Choroid plexus epithelial cell (primary cell): Measurements from ENCODE around the gene ARHGAP26.

Source experiments
- DNase-seq: peaks from one replicate; pipeline ENCODE4 v3.0.0-alpha.2; 2010; ENCODE audit warnings: low read depth
- H3K4me3 ChIP-seq: 2 replicates; pipeline ENCODE4 v1.5.1; 2011; ENCODE audit warnings: low read depth, mild to moderate bottlenecking, control low read depth, low read length, moderate library complexity
- CTCF ChIP-seq: conservative IDR thresholded peaks from 2 replicates; pipeline ENCODE4 v1.5.1; 2011; ENCODE audit warnings: low read depth, mild to moderate bottlenecking, control low read depth, inconsistent platforms, low read length, moderate library complexity

The ARHGAP26 gene

GRCh38 chr5:143231973-143232812, 462.0 kb downstream of the ARHGAP26 start:
- no peak overlapping the region for H3K4me3 ChIP-seq
- TF ChIP-seq CTCF: no peak
- no peak for DNase-seq

GRCh38 chr5:143233031-143233430, 462.9 kb downstream of the ARHGAP26 start:
- TF ChIP-seq CTCF: no peak
- no peak overlapping the region for H3K4me3 ChIP-seq
- DNase-seq: peak; percentile 41

- TF ChIP-seq CTCF: no peak
- no peak for DNase-seq
- no peak overlapping the region for H3K4me3 ChIP-seq
Measured at GRCh38 chr5:143234162-143234842, 464.1 kb downstream of the ARHGAP26 start.

GRCh38 chr5:143235423-143235822, 465.2 kb downstream of the ARHGAP26 start:
- H3K4me3 ChIP-seq: no peak overlapping the region
- peak; percentile 33 for DNase-seq
- TF ChIP-seq CTCF: no peak

- no peak for DNase-seq
- TF ChIP-seq CTCF: no peak
- H3K4me3 ChIP-seq: no peak overlapping the region
Measured at GRCh38 chr5:143236682-143237081, 466.5 kb downstream of the ARHGAP26 start.

GRCh38 chr5:143237664-143238063, 467.5 kb downstream of the ARHGAP26 start:
- no peak overlapping the region for H3K4me3 ChIP-seq
- TF ChIP-seq CTCF: no peak
- DNase-seq: no peak
